Endothelial cell of umbilical vein (primary cell): ENCODE data around the gene SSC5D. TPM values are rescaled to one million over a fixed set of nuclear protein-coding genes. Genes with fewer than 3 reads are reported as not detected.

Experiments used
- BruUV-seq: library from RNA; stranded (reverse); fragments of 400-500 nt; replicated peaks from 2 replicates; lab custom pipeline; 2021; lab: Mats Ljungman, UMichigan
- CTCF ChIA-PET: fragments of 300-600, 350-600 bp; sonication (Branson Sonifier 250); formaldehyde crosslinking; loops from one replicate; lab custom pipeline; 2021; ENCODE audit warnings: antibody characterized with exemption, inconsistent platforms; lab: Charles Lee
- POLR2A ChIA-PET: fragments of 300-600, 350-600 bp; sonication (Branson Sonifier 250); formaldehyde crosslinking; loops from one replicate; lab custom pipeline; 2021; ENCODE audit warnings: antibody characterized with exemption, inconsistent platforms; lab: Charles Lee
- DNase-seq: peaks from one replicate; pipeline ENCODE4 v3.0.0-alpha.2; 2011; ENCODE audit warnings: low read depth, low spot score
- FAIRE-seq: peaks from 2 replicates; lab custom pipeline; 2011; peaks lifted over from hg19 to GRCh38; lab: Jason Lieb, UNC
- H2AFZ ChIP-seq: 2 replicates; pipeline ENCODE4 v1.6.0; 2012; ENCODE audit warnings: low read depth, low read length, control low read depth, inconsistent platforms
- H3K27ac ChIP-seq: 2 replicates; pipeline ENCODE4 v1.5.1; 2011; ENCODE audit warnings: low read depth, mild to moderate bottlenecking, control low read depth, low read length, moderate library complexity; ENCODE audit not compliant: insufficient read depth
- H3K27me3 ChIP-seq, 2 experiments: 2 replicates each; pipeline versions ENCODE4 v1.6.0 to v1.6.1; 2011; ENCODE audit warnings: low read length in 2 of 2, mixed read lengths in 1 of 2; ENCODE audit not compliant: control insufficient read depth in 2 of 2, insufficient read depth in 2 of 2
- H3K36me3 ChIP-seq, 2 experiments: 2 replicates in 1 of 2; 3 replicates in 1 of 2; pipeline ENCODE4 v1.5.1; 2011; ENCODE audit warnings: low read length in 2 of 2, mild to moderate bottlenecking in 1 of 2, moderate library complexity in 1 of 2; ENCODE audit not compliant: control insufficient read depth in 2 of 2, insufficient read depth in 2 of 2; ENCODE audit errors: extremely low read depth in 1 of 2
- H3K4me1 ChIP-seq: 3 replicates; pipeline ENCODE4 v1.5.1; 2011; ENCODE audit warnings: mild to moderate bottlenecking, low read length; ENCODE audit not compliant: control insufficient read depth, insufficient read depth; ENCODE audit errors: extremely low read depth
- H3K4me2 ChIP-seq: 2 replicates; pipeline ENCODE4 v1.6.1; 2011; ENCODE audit warnings: low read length, control low read depth, mixed read lengths; ENCODE audit not compliant: insufficient read depth
- H3K4me3 ChIP-seq, 3 experiments: fragments of 200-600 bp in 1 of 3; sonication (generic), shearing (Covaris generic) in 1 of 3; replicated peaks in 1 of 3; 2 replicates each; pipeline ENCODE4 v1.5.1; 2011 to 2016; ENCODE audit warnings: control low read depth in 3 of 3, low read length in 3 of 3, mild to moderate bottlenecking in 2 of 3, inconsistent platforms in 1 of 3, low read depth in 1 of 3, moderate library complexity in 1 of 3; ENCODE audit not compliant: insufficient read depth in 1 of 3
- H3K79me2 ChIP-seq: 2 replicates; pipeline ENCODE4 v1.6.0; 2012; ENCODE audit warnings: low read length, inconsistent platforms; ENCODE audit not compliant: control insufficient read depth, insufficient read depth
- H3K9ac ChIP-seq: replicated peaks from 2 replicates; pipeline ENCODE3; 2011; ENCODE audit warnings: low read length, control low read depth; ENCODE audit not compliant: insufficient read depth; ENCODE audit errors: extremely low read depth
- H3K9me1 ChIP-seq: replicated peaks from 3 replicates; pipeline ENCODE4 v1.6.0; 2011; ENCODE audit warnings: mild to moderate bottlenecking, low read length; ENCODE audit not compliant: control insufficient read depth, insufficient read depth; ENCODE audit errors: extremely low read depth
- H3K9me3 ChIP-seq: replicated peaks from 2 replicates; pipeline ENCODE4 v1.5.1; 2012; ENCODE audit warnings: low read length, inconsistent platforms; ENCODE audit not compliant: control insufficient read depth, insufficient read depth
- H4K20me1 ChIP-seq: replicated peaks from 2 replicates; pipeline ENCODE3; 2011; ENCODE audit warnings: mild to moderate bottlenecking, low read length; ENCODE audit not compliant: control insufficient read depth, insufficient read depth; ENCODE audit errors: extremely low read depth
- CTCF ChIP-seq, 2 donors: IDR thresholded peaks; 1 replicate in 1 of 2; 2 replicates in 1 of 2; pipeline ENCODE4 v1.5.1; 2011; ENCODE audit warnings: low read length in 2 of 2, mild to moderate bottlenecking in 2 of 2, moderate library complexity in 2 of 2, control low read depth in 1 of 2, inconsistent platforms in 1 of 2, low read depth in 1 of 2; ENCODE audit not compliant: insufficient read depth in 1 of 2; ENCODE audit errors: extremely low read depth in 1 of 2
- EZH2 ChIP-seq: IDR thresholded peaks from 2 replicates; pipeline ENCODE4 v1.6.1; 2012; ENCODE audit warnings: borderline replicate concordance, low read depth, mild to moderate bottlenecking, moderate library complexity, low read length, inconsistent platforms; ENCODE audit not compliant: severe bottlenecking
- FOS ChIP-seq: IDR thresholded peaks from 2 replicates; pipeline ENCODE4 v1.6.1; 2011; ENCODE audit warnings: mild to moderate bottlenecking, low read length, moderate library complexity, borderline replicate concordance; ENCODE audit not compliant: insufficient read depth
- GATA2 ChIP-seq: IDR thresholded peaks from 2 replicates; pipeline ENCODE4 v1.7.0; 2011; ENCODE audit warnings: low read depth, mild to moderate bottlenecking, moderate library complexity, mixed read lengths, low read length; ENCODE audit not compliant: insufficient read length, insufficient read depth
- JUN ChIP-seq: IDR thresholded peaks from 2 replicates; pipeline ENCODE4 v1.6.1; 2011; ENCODE audit warnings: borderline replicate concordance, low read depth; ENCODE audit not compliant: insufficient read length, insufficient read depth
- MAX ChIP-seq: IDR thresholded peaks from 2 replicates; pipeline ENCODE4 v1.6.1; 2011; ENCODE audit not compliant: insufficient read depth, insufficient read length
- MYC ChIP-seq: IDR thresholded peaks from one replicate; pipeline ENCODE4 v1.6.1; 2011; ENCODE audit warnings: mild to moderate bottlenecking, low read depth, low read length
- POLR2A ChIP-seq: IDR thresholded peaks from 2 replicates; pipeline ENCODE4 v1.6.1; 2012; ENCODE audit warnings: low read depth, mild to moderate bottlenecking, control low read depth, low read length
- POLR2AphosphoS5 ChIP-seq: IDR thresholded peaks from 2 replicates; pipeline ENCODE4 v1.6.1; 2012; ENCODE audit warnings: low read depth, mild to moderate bottlenecking, control low read depth, low read length, moderate library complexity; ENCODE audit not compliant: insufficient read depth
- dilution Hi-C: fragments of 300-500 bp; cut with MboI; formaldehyde crosslinking; loops from one replicate; pipeline ENCODE4 v1.15.0; 2019; ENCODE audit warnings: low sequenced_read_pairs; ENCODE audit not compliant: extremely low pct_ligation_motif_present
- intact Hi-C: fragments of 100-400 bp; cut with micrococcal nuclease; formaldehyde crosslinking; loops from one replicate; pipeline ENCODE4 v1.10.0; 2022
- polyA plus RNA-seq, 4 experiments: library from polyadenylated mRNA; depleted of rRNA in 3 of 4; stranded (reverse) in 3 of 4; unstranded in 1 of 4; fragments of >200 nt; gene quantifications; 2 replicates each; pipeline versions ENCODE4 v1.2.1 to v1.2.3, GENCODE V29; 2011 to 2012; ENCODE audit warnings: missing spikeins in 1 of 4
- total RNA-seq: library from RNA; stranded (reverse); gene quantifications from 2 replicates; pipeline ENCODE4 v1.2.3, GENCODE V29; 2021

Gene SSC5D
- total and polyA plus RNA-seq, 2 donors (not counting 3 experiments of a cell fraction or from before 2014, with no cell fraction given) = 0.47 to 1.3 TPM

- ChIA-PET POLR2A (interaction anchor here (0.6 kb wide), 1 partner anchor 85 kb away, joined by 4 read pairs; no protein-coding TSS in a partner anchor), CTCF (interaction anchor here (2.7 kb wide), 1 partner anchor 30 kb away, joined by 22 read pairs; no protein-coding TSS in a partner anchor)
- no peak overlapping the region for H2AFZ ChIP-seq
- no peak overlapping the region for H3K27ac ChIP-seq
- H3K4me1 ChIP-seq = no peaks in the 10 kb centered on the region
- no peak for TF ChIP-seq FOS
- no peak for TF ChIP-seq POLR2AphosphoS5
- TF ChIP-seq EZH2 = no peak
- TF ChIP-seq CTCF (IDR thresholded peaks at IDR 0.05; ENCODE audit: extremely low read depth in 1 of 2, insufficient read depth in 1 of 2, low read depth in 1 of 2, low read length in 2 of 2) = no peak
- TF ChIP-seq MYC = no peak
- no peak for TF ChIP-seq POLR2A
- TF ChIP-seq GATA2 = no peak
- no peak for TF ChIP-seq MAX
- TF ChIP-seq JUN = no peak
- H3K36me3 ChIP-seq = no peaks in the 10 kb centered on the region
- no peak overlapping the region for H3K4me2 ChIP-seq
- H3K9ac ChIP-seq = no peak overlapping the region
- FAIRE-seq = no peak
- no peaks in the 10 kb centered on the region for H3K9me3 ChIP-seq
- dilution Hi-C loops = no loop called here
- H3K79me2 ChIP-seq = no peaks in the 10 kb centered on the region
- H3K27me3 ChIP-seq = no peaks in the 10 kb centered on the region
- intact Hi-C loops = no loop called here
- no TSS peak for BruUV-seq
- no peak overlapping the region for H3K4me3 ChIP-seq
- H4K20me1 ChIP-seq = no peaks in the 10 kb centered on the region
- no peaks in the 10 kb centered on the region for H3K9me1 ChIP-seq
- no peak for DNase-seq
Observed at GRCh38 chr19:55497763-55498162, 9.5 kb downstream of the SSC5D start.
